ENCODE data around the gene PCDHGB5.
"Not testable (repeated sequence)": the region's sequence is repeated elsewhere in the genome, so short reads cannot be mapped to it uniquely, and the experiment has no call there.

Gene PCDHGB5

DNA sequence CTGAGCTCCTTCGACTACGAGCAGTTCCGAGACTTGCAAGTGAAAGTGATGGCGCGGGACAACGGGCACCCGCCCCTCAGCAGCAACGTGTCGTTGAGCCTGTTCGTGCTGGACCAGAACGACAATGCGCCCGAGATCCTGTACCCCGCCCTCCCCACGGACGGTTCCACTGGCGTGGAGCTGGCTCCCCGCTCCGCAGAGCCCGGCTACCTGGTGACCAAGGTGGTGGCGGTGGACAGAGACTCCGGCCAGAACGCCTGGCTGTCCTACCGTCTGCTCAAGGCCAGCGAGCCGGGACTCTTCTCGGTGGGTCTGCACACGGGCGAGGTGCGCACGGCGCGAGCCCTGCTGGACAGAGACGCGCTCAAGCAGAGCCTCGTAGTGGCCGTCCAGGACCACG is 34.6 kb downstream of the PCDHGB5 start:
- Histone ChIP-seq H3K27me3 (ENCODE audit: insufficient read depth, low read length) (peaks cover 10% of the 10 kb centered on the region; the same call in 1 of the 2 replicates), H3K4me3 (ENCODE audit: low read depth, low read length) (0 out of 2 replicates have a peak overlapping the region, but pooled peaks have one; percentile 70)
- H3K79me2 ChIP-seq (ENCODE audit: control insufficient read depth, insufficient read depth, low read length, unreplicated experiment); H3K27ac ChIP-seq (ENCODE audit: low read depth, low read length); H3K36me3 ChIP-seq (ENCODE audit: insufficient read depth, low read length); H3K4me1 ChIP-seq (ENCODE audit: control insufficient read depth, insufficient read depth, low read length, unreplicated experiment); H2AFZ ChIP-seq (ENCODE audit: low read length, unreplicated experiment): not testable (repeated sequence)

DNA sequence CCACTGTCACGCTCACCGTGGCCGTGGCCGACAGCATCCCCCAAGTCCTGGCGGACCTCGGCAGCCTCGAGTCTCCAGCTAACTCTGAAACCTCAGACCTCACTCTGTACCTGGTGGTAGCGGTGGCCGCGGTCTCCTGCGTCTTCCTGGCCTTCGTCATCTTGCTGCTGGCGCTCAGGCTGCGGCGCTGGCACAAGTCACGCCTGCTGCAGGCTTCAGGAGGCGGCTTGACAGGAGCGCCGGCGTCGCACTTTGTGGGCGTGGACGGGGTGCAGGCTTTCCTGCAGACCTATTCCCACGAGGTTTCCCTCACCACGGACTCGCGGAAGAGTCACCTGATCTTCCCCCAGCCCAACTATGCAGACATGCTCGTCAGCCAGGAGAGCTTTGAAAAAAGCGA is 35.0 kb downstream of the PCDHGB5 start:
- H3K4me3 ChIP-seq (ENCODE audit: low read depth, low read length); H3K27ac ChIP-seq (ENCODE audit: low read depth, low read length); H3K4me1 ChIP-seq (ENCODE audit: control insufficient read depth, insufficient read depth, low read length, unreplicated experiment); H3K79me2 ChIP-seq (ENCODE audit: control insufficient read depth, insufficient read depth, low read length, unreplicated experiment); H2AFZ ChIP-seq (ENCODE audit: low read length, unreplicated experiment); H3K36me3 ChIP-seq (ENCODE audit: insufficient read depth, low read length): not testable (repeated sequence)
- H3K27me3 ChIP-seq (ENCODE audit: insufficient read depth, low read length) = peaks cover 10% of the 10 kb centered on the region; the same call in 1 of the 2 replicates

DNA sequence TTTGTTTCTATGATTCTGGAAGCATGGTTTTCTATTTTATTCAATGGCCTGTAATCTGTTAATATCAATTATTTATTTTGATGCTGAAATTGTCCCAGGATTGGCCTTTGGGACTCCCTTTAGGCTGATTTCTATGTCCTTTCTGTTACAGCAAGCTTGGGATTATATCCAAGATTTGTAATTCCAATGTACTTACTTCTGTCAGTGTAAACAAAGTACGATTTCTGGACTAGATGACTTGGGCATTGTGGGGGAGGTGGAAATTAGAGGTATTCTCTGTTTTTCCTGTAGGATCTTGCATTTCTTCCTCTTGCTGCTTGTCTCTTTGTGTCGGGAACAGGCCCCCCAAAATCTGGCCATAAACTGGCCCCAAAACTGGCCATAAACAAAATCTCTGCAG is 36.3 kb downstream of the PCDHGB5 start:
- Histone ChIP-seq H3K4me3 (ENCODE audit: low read depth, low read length) (no peak overlapping the region), H3K27me3 (ENCODE audit: insufficient read depth, low read length) (peaks cover 10% of the 10 kb centered on the region; the same call in 1 of the 2 replicates), H3K79me2 (ENCODE audit: control insufficient read depth, insufficient read depth, low read length, unreplicated experiment) (no peaks in the 10 kb centered on the region), H2AFZ (ENCODE audit: low read length, unreplicated experiment) (no peak overlapping the region), H3K4me1 (ENCODE audit: control insufficient read depth, insufficient read depth, low read length, unreplicated experiment) (no peaks in the 10 kb centered on the region), H3K27ac (ENCODE audit: low read depth, low read length) (no peak overlapping the region), H3K36me3 (ENCODE audit: insufficient read depth, low read length) (no peaks in the 10 kb centered on the region)

DNA sequence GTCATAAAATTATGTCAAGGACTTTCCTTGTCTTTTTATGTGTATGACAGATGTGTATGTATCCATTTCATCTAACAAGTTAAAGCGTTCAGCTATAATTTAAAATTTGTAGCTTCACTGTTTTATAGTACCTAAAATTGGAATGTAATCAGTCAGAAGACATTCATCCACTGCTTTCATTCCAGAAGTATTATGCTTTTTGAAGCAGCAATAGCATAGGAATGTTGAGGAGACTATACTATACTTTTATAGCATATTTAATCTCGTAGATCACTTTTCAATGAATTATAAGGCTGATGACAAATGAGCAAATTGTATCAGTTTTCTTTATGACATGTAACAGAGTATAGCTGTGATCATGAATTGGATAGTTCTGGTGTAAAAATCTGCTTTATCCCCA is 39.5 kb downstream of the PCDHGB5 start:
- H2AFZ ChIP-seq (ENCODE audit: low read length, unreplicated experiment) = no peak overlapping the region
- no peaks in the 10 kb centered on the region for H3K79me2 ChIP-seq (ENCODE audit: control insufficient read depth, insufficient read depth, low read length, unreplicated experiment)
- no peak overlapping the region for H3K27ac ChIP-seq (ENCODE audit: low read depth, low read length)
- no peaks in the 10 kb centered on the region for H3K4me1 ChIP-seq (ENCODE audit: control insufficient read depth, insufficient read depth, low read length, unreplicated experiment)
- no peaks in the 10 kb centered on the region for H3K36me3 ChIP-seq (ENCODE audit: insufficient read depth, low read length)
- no peak overlapping the region for H3K4me3 ChIP-seq (ENCODE audit: low read depth, low read length)
- no peaks in the 10 kb centered on the region; the same call in 1 of the 2 replicates for H3K27me3 ChIP-seq (ENCODE audit: insufficient read depth, low read length)

GRCh38 chr5:141439411-141440141 is 41.8 kb downstream of the PCDHGB5 start:
- Histone ChIP-seq H3K4me3 (ENCODE audit: low read depth, low read length) (no peak overlapping the region), H3K79me2 (ENCODE audit: control insufficient read depth, insufficient read depth, low read length, unreplicated experiment) (no peaks in the 10 kb centered on the region), H3K27ac (ENCODE audit: low read depth, low read length) (no peak overlapping the region), H3K27me3 (ENCODE audit: insufficient read depth, low read length) (no peaks in the 10 kb centered on the region), H3K4me1 (ENCODE audit: control insufficient read depth, insufficient read depth, low read length, unreplicated experiment) (no peaks in the 10 kb centered on the region), H2AFZ (ENCODE audit: low read length, unreplicated experiment) (no peak overlapping the region), H3K36me3 (ENCODE audit: insufficient read depth, low read length) (no peaks in the 10 kb centered on the region)

GRCh38 chr5:141440341-141440740 is 42.6 kb downstream of the PCDHGB5 start:
- H3K4me1 ChIP-seq (ENCODE audit: control insufficient read depth, insufficient read depth, low read length, unreplicated experiment) = no peaks in the 10 kb centered on the region
- H2AFZ ChIP-seq (ENCODE audit: low read length, unreplicated experiment) = no peak overlapping the region
- H3K27ac ChIP-seq (ENCODE audit: low read depth, low read length) = no peak overlapping the region
- no peak overlapping the region for H3K4me3 ChIP-seq (ENCODE audit: low read depth, low read length)
- H3K27me3 ChIP-seq (ENCODE audit: insufficient read depth, low read length) = no peaks in the 10 kb centered on the region
- no peaks in the 10 kb centered on the region for H3K36me3 ChIP-seq (ENCODE audit: insufficient read depth, low read length)
- H3K79me2 ChIP-seq (ENCODE audit: control insufficient read depth, insufficient read depth, low read length, unreplicated experiment) = no peaks in the 10 kb centered on the region

- Histone ChIP-seq H3K4me3 (ENCODE audit: low read depth, low read length) (no peak overlapping the region), H3K4me1 (ENCODE audit: control insufficient read depth, insufficient read depth, low read length, unreplicated experiment) (no peaks in the 10 kb centered on the region), H2AFZ (ENCODE audit: low read length, unreplicated experiment) (no peak overlapping the region), H3K27ac (ENCODE audit: low read depth, low read length) (no peak overlapping the region), H3K27me3 (ENCODE audit: insufficient read depth, low read length) (no peaks in the 10 kb centered on the region), H3K79me2 (ENCODE audit: control insufficient read depth, insufficient read depth, low read length, unreplicated experiment) (no peaks in the 10 kb centered on the region), H3K36me3 (ENCODE audit: insufficient read depth, low read length) (no peaks in the 10 kb centered on the region)
Measured at GRCh38 chr5:141441571-141442170, 43.9 kb downstream of the PCDHGB5 start.

Data from ACC112 (cell line).